ENCODE results near the gene PIK3C2A. TPM values are rescaled to one million over a fixed set of nuclear protein-coding genes. Genes with fewer than 3 reads are reported as not detected.
"Not testable (repeated sequence)": the region's sequence is repeated elsewhere in the genome, so short reads cannot be mapped to it uniquely, and the experiment has no call there.

Gene PIK3C2A
- total and polyA plus RNA-seq, 7 donors, result 6.0 to 72.6 (median 52.9) TPM

GRCh38 chr11:17250561-17251350, 43.0 kb upstream of the PIK3C2A start:
- DNase-seq, result no peak
- H3K27ac ChIP-seq, result no peak overlapping the region
- intact Hi-C loops (cut with DNase I), result no loop called here
- no peaks in the 10 kb centered on the region for H3K27me3 ChIP-seq
- H3K36me3 ChIP-seq, result no peaks in the 10 kb centered on the region
- no peak overlapping the region for H3K4me3 ChIP-seq
- H3K4me1 ChIP-seq, result no peaks in the 10 kb centered on the region
- no peak for TF ChIP-seq POLR2A (IDR thresholded peaks at IDR 0.05)
- no peak for TF ChIP-seq POLR2AphosphoS5 (IDR thresholded peaks at IDR 0.05)
- no peak for TF ChIP-seq CTCF (IDR thresholded peaks at IDR 0.05)
- no peak for TF ChIP-seq EP300 (IDR thresholded peaks at IDR 0.05)
- no peaks in the 10 kb centered on the region for H3K9me3 ChIP-seq

GRCh38 chr11:17244046-17244445, 36.3 kb upstream of the PIK3C2A start:
- H3K27me3 ChIP-seq, result no peaks in the 10 kb centered on the region
- no peak overlapping the region for H3K4me3 ChIP-seq
- 59 to 71% methylated on average over 2 of the region's 2 CpGs for WGBS, 2 donors
- no peak overlapping the region for H3K27ac ChIP-seq
- intact Hi-C loops (cut with DNase I), result no loop called here
- no peaks in the 10 kb centered on the region for H3K36me3 ChIP-seq
- no peaks in the 10 kb centered on the region for H3K9me3 ChIP-seq
- DNase-seq, result no peak
- no peaks in the 10 kb centered on the region for H3K4me1 ChIP-seq
- TF ChIP-seq POLR2AphosphoS5 (IDR thresholded peaks at IDR 0.05), result no peak
- no peak for TF ChIP-seq POLR2A (IDR thresholded peaks at IDR 0.05)
- no peak for TF ChIP-seq CTCF (IDR thresholded peaks at IDR 0.05)
- TF ChIP-seq EP300 (IDR thresholded peaks at IDR 0.05), result no peak

GRCh38 chr11:17242954-17243353, 35.2 kb upstream of the PIK3C2A start:
- H3K9me3 ChIP-seq; H3K27me3 ChIP-seq; intact Hi-C loops (cut with DNase I); H3K36me3 ChIP-seq; DNase-seq; H3K4me3 ChIP-seq; H3K27ac ChIP-seq; H3K4me1 ChIP-seq: not testable (repeated sequence)
- WGBS, 2 donors, result 95 to 98% methylated on average over 2 of the region's 4 CpGs

GRCh38 chr11:17240780-17241179, 33.0 kb upstream of the PIK3C2A start:
- Histone ChIP-seq H3K27me3 (no peaks in the 10 kb centered on the region), H3K4me1 (no peaks in the 10 kb centered on the region), H3K9me3 (no peaks in the 10 kb centered on the region), H3K4me3 (no peak overlapping the region), H3K36me3 (no peaks in the 10 kb centered on the region), H3K27ac (no peak overlapping the region)
- TF ChIP-seq POLR2A (IDR thresholded peaks at IDR 0.05) (no peak), EP300 (IDR thresholded peaks at IDR 0.05) (no peak), POLR2AphosphoS5 (IDR thresholded peaks at IDR 0.05) (no peak), CTCF (IDR thresholded peaks at IDR 0.05) (no peak)
- no peak for DNase-seq
- intact Hi-C loops (cut with DNase I), result no loop called here

GRCh38 chr11:17239927-17240326, 32.1 kb upstream of the PIK3C2A start:
- H3K27me3 ChIP-seq, H3K4me1 ChIP-seq, H3K27ac ChIP-seq, H3K4me3 ChIP-seq, DNase-seq, H3K9me3 ChIP-seq, H3K36me3 ChIP-seq: not testable (repeated sequence)
- intact Hi-C loops (cut with DNase I), result loop anchor here (10.0 kb wide), 1 partner anchor 265 kb away; no protein-coding TSS in a partner anchor
- 78 to 79% methylated on average over 4 of the region's 4 CpGs for WGBS, 2 donors

GRCh38 chr11:17238377-17238776, 30.6 kb upstream of the PIK3C2A start:
- TF ChIP-seq EP300 (IDR thresholded peaks at IDR 0.05), result no peak
- TF ChIP-seq POLR2AphosphoS5 (IDR thresholded peaks at IDR 0.05), result no peak
- TF ChIP-seq CTCF (IDR thresholded peaks at IDR 0.05), result no peak
- no peak for TF ChIP-seq POLR2A (IDR thresholded peaks at IDR 0.05)
- no peak overlapping the region for H3K4me3 ChIP-seq
- DNase-seq, result no peak
- no peak overlapping the region for H3K27ac ChIP-seq
- H3K9me3 ChIP-seq, result no peaks in the 10 kb centered on the region
- 55 to 71% methylated on average over 3 of the region's 3 CpGs for WGBS, 2 donors
- intact Hi-C loops (cut with DNase I), result loop anchor here (10.0 kb wide), 1 partner anchor 266 kb away; no protein-coding TSS in a partner anchor
- no peaks in the 10 kb centered on the region for H3K4me1 ChIP-seq
- no peaks in the 10 kb centered on the region for H3K36me3 ChIP-seq
- no peaks in the 10 kb centered on the region for H3K27me3 ChIP-seq

Data from sigmoid colon (tissue), 7 donors.